DMS79 (cell line): ENCODE data around the gene DGLUCY.
A peak's percentile ranks its signal among the peaks of the same experiment; 100 is the strongest.
"Not testable (repeated sequence)": the region's sequence is repeated elsewhere in the genome, so short reads cannot be mapped to it uniquely, and the experiment has no call there.

ENCODE experiments used
- DNase-seq: peaks from one replicate; lab custom pipeline; 2025; lab: John Stamatoyannopoulos, UW

DGLUCY gene

DNA sequence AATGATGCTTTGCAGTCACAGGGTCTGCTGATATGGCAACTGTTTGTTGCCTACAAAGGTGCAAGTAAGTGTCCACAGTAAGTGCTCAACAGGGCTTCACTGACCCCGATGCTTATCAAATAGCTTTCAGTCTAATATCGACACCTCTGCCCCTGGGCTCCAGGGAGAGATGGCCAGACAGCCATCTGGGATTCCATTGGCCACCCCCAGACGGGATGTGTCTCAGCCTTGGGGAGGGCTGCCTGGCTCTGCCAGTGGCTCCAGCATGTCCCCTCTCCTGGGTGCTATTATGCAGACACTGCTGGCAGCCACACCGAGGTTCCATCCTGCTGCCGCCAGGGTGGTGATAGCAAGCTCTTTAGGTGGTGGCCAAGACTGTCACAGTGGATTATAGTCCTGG, 57.4 kb downstream of the DGLUCY start:
- no peak for DNase-seq

DNA sequence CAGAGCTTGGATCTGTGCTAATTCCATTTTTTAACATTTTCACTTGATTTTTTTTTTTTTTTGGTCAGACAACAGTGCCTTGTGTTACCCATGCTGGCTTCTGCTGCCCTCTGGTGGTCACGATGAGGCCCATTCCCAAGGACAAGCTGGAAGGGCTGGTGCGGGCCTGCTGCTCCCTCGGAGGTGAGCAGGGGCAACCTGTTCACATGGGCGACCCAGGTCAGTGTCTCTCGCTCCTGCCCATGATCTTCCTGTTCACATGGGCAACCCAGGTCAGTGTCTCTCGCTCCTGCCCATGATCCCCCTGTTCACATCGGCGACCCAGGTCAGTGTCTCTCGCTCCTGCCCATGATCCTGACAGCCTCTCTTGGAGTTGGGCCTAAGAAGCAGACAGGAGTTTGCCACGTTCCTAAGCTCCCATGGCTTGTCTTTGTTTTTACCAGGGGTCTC, 59.4 kb downstream of the DGLUCY start:
- peak; percentile 63 for DNase-seq

DNA sequence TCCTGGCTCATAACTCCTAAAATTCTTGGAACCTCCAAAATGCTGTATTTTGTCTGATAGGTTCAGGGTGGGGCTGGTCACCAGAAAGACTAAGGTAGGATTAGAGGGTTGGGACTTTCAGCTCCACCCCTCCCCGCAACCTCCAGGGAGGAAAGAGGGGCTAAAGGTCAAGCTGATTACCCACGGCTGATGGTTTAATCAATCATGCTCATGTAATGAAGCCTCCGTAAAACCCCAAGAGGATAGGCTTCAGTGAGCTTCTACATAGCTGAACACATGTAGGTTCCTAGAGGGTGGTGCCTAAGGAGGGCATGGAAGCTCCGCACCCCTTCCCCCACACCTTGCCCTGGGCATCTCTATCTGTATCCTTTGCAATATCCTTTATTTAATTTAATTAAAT, 60.0 kb downstream of the DGLUCY start:
- no peak for DNase-seq

DNA sequence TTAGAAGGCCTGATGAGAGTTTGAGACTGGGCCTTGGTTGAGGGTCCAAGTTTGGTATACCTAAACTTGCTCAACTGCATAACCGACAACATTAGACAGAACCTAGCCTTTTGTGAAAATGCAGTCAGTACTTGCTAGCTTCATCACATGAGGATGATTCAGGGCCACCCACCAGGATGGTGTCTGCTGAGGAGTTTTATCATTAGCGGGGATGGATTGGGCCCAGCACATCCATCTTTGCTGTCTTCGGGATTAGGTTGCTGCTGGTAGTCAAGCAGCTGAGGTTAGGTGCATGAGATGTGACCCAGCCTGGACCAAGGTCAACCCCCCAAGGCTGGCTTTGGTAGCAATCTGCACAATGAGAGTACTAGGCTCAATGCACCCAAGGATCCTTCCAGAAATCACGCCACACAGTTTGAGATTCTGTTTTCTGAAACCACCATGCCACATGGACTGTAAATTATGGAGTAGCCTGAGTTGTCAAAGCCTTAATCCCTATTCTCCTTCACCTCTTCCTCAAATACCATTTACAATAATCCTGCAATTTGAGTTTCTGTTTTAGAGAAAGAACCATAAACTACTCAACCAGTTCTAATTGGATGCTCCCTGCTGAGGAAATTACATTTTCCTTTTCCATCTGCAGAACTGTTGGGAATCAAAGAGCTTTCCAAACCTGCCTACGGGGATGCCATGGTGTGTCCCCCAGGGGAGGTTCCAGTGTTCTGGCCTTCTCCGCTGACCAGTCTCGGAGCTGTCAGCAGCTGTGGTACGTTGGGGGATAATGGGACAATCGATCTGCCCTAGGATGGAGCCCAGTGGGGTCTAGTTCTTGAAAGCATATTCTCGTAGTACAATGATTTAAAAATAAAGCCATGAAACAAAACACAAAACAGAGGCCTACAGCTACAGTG, 61.7 kb downstream of the DGLUCY start:
- DNase-seq, result no peak

DNA sequence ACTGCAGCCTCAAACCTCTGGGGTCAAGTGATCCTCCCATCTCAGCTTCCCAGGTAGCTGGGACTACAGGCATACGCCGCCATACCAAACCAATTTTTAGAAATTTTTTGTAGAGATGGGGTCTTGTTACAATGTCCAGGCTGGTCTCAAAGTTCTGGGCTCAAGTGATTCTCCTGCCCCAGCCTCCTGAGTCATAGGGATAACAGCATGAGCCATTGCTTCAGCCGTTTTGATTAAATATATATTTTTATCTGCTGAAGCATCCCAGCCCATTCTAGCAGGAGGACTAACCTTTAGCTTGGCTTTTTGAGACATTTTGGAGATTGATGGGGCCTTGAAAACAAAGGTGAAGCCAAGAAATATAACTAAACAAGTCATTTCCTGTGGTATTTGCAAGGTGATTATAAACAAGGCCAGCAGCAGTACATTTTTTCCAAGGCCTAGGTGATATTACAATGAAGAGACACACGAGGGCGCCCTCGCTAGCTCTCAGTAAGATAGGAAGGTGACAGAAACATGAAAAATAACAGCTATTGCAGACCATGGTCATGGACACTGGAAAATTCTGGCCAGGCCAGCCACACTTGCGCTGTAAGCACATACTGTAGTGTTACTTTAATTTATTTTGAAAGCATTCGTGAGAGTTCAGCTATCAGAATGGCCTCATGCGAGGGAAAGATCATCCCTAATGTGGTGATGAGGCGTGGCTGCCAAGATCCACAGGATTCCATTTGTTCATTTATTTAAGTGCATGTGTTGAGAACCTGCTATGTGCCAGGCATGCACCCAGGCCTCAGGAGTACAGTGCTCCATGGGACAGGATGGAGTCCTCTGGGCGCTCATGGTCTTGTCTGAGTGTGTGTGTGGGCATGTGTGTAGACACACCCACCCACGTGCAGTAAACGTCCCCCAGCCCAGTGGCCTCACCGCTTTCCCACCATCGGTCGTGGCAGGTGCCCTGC, 63.5 kb downstream of the DGLUCY start:
- DNase-seq, result peak; percentile 73

DNA sequence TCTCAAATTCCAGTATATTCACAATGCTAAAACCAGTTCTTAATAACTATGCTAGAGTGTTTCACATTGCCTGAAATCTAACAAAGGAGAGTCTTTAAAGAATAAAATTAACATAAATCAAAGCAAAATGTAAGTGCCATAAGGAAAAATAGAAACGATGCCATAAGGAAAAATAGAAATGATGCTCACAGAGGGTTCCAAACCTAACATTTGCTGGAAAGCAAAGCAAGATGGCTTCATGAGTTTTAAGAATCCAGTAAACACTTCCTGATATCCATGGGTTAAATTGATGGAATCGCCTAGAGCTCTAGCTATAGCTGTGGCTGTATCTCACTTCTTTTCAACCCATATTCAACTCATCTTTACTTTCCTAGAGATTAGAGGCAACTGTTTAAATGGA, 66.7 kb downstream of the DGLUCY start:
- no peak for DNase-seq

DNA sequence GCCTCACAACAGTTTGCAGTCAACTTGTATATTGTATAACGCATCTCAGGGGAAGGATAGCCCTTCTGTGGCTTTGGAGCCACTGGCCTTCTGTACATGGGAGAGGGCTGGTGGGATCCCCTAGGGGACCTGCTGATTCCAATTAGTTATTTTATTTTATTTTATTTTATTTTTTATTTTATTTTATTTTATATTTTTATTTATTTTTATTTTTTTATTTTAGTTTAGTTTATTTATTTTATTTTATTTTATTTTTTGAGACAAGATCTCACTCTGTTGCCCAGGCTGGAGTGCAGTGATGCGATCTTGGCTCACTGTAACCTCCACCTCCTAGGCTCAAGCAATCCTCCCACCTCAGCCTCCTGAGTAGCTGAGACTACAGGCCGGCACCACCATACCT, 68.9 kb downstream of the DGLUCY start:
- DNase-seq, result not testable (repeated sequence)

DNA sequence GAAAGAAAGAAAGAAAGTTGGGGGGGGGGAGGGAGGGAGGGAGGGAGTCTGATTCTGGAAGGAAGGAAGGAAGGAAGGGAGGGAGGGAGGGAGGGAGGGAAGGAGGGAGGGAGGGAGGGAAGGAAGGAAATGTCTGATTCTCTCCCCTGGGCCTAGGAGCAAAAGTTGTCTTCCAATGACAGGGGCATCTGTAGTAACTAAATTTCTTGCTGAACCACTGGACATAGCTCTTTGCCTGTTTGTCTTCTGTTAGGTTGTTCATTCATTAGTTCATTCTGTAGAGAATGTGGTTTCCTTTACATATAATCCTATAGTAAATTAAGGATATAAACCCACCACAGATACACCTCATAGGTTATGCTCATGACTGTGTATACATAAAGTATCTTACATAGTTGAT, 70.7 kb downstream of the DGLUCY start:
- DNase-seq, result no peak

DNA sequence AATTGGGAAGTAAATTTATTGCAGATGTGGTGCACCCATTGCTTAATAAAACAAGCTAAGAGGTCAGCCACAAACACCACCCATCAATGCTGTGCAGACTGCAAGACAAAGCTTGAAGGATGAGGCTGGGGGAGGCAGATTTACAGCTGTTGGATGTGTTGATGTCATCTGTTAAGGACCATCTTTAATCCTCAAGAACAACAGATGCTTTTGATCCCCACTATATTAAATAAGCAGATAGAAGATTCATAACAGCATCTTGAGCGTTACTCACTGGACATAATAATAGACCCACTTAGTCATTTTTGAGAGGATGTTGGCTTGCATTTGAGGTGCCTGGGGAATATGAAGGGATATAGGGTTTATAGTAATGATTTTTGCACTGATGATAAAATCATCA, 71.8 kb downstream of the DGLUCY start:
- DNase-seq, result no peak

DNA sequence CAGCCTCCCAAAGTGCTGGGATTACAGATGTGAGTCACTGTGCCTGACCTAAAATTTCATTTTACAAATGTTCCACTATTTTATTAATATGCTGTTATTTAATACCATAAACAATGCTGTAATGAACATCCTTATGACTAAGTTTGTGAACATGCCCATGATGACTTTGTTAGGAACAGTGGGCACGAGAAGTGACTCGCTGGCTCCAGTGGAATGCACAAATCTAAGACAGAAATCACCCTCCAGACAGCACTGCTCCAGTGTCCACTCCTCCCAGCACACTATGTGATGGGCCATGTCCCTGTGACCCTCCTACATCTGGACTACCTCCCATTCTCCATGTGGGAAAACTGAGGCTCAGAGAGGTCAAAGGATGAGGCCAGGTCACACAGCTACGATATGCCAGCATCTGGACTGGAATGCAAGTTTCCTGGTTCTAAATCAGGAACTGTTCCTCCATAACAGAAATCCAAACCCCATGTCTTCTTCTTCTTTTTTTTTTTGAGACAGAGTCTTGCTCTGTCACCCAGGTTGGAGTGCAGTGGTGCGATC, 72.7 kb downstream of the DGLUCY start:
- no peak for DNase-seq

DNA sequence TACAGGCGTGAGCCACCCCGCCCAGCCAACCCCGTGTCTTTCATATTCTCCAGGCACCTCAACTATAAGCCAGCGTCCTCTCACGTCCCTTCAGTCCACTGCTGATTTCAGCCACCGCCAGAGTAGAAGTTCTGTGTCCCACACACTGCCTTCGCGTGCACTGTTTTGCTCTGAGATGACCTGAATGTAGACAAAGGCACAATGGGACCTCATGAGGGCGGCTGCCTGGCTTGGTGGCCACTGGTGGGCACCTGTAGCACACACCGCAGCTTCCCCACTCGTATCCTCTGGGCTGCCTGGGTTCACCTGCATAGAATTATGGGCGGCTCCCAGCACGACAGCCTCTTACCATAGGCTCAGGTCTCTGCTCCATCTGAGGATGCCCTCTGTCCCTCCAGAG, 73.4 kb downstream of the DGLUCY start:
- DNase-seq, result no peak

DNA sequence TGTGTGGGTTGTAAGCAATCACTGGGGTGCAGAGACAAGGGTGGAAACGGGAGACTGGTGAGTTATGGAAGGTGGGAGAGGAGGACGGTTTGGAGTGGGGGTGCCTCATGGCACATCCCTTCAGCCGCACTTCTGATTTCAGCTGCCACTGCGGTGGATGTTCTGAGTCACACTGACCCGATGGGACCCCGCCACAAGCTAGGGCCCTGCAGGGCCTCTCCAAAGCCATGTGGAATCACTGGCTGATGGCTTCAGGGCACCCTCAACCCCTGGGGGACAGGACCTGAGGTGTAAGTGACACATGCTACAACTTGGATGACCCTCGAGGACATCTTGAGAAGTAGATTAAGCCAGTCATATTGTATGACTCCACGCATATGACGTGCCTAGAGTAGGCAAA, 77.0 kb downstream of the DGLUCY start:
- no peak for DNase-seq

DNA sequence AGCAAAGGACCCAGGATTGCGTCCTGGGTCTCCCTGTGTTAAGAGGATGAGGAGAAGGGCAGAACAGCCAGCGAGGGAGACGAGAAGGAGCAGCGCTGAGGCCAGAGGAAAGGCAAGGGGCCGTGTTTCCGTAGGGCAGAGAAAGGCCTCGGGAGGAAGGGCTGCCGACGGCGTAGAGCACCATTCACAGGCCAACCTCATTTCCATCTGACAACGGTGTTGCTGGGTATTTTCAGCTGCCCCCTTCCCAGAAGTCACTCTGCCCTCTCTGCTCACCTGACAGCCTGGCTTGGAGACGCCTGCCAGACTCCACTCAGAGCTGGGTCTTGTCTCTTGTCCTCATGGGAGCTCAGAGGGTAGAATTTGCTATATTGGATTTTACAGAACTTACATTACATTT, 79.2 kb downstream of the DGLUCY start:
- DNase-seq, result no peak

DNA sequence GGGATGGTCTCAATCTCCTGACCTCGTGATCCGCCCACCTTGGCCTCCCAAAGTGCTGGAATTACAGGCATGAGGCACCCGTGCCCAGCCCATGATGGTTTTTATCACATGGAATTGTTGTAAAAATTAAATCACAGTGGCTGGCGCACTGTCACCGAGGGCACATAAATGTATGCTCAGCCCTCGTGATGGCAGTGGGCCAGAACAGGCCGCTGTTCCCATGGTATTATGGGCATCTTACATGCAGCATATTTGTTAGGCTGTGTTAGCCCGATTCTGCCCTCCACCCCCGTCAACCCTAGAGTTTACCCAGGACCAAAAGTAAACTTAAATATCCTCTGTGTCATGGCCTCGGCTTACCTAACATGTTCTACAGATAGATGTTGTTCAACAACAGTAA, 82.0 kb downstream of the DGLUCY start:
- DNase-seq, result no peak

DNA sequence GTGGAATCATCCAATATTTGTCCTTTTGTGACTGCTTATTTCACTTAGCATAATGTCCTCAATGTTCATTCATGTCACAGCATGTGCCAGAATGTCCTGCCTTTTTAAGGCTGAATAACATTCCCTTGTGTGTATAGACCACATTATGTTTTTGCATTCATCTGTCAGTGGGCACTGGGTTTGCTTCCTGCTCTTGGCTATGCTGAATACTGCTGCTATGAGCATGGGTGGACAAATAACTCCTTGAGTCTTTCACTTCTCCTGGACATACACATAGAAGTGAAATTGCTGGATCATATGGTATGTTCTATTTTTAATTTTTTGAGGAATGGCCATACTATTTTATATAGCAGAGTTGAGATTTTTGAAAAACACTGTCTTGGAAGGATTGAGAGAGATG, 83.8 kb downstream of the DGLUCY start:
- DNase-seq, result no peak

DNA sequence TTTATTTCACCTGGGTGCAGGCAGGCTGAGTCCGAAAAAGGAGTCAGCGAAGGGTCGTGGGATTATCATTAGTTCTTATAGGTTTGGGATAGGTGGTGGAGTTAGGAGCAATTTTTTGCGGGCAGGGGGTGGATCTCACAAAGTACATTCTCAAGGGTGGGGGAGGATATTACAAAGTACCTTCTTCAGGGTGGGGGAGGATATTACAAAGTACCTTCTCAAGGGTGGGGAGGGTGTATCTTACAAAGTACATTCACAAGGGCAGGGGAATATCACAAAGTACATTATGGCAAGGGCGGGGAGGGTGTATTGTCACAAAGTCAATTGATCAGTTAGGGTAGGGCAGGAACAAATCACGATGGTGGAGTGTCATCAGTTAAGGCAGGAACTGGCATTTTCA, 86.9 kb downstream of the DGLUCY start:
- not testable (repeated sequence) for DNase-seq

DNA sequence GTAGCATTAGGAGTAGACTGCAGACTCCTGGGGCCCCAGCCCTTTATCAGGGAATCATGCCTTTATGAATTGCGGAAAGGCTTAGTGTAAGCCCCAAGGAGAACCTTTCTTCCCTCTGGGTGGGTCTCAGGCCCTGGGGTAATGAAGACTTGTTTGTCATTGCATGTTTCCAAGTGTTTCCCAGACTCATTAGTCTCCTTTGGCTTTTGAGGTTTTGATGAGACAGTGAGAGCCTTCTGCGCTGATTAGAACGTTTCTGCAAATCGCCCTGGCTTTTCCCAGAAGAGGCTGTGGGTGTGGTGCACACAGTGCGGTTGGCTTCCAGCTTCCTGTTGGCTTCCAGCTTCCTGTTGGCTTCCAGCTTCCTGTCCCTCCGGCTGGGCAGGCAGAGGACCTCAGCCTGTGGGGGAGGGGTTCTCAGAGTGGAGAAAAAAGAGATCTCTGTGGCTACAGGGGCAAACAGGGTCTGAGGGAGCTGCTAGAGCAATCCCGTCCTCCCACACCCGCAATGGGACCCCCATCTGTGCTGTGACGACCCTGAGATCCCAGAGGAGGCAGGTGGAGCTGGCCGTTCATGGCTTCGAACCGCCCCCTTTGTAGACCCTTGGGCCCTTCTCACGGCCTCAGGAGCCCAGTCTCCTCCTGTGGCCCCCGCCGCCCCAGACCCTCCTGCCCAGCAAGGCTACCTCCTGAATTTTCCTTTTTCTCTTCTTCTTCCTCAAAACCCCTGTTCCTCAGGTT, 88.5 kb downstream of the DGLUCY start:
- no peak for DNase-seq

DNA sequence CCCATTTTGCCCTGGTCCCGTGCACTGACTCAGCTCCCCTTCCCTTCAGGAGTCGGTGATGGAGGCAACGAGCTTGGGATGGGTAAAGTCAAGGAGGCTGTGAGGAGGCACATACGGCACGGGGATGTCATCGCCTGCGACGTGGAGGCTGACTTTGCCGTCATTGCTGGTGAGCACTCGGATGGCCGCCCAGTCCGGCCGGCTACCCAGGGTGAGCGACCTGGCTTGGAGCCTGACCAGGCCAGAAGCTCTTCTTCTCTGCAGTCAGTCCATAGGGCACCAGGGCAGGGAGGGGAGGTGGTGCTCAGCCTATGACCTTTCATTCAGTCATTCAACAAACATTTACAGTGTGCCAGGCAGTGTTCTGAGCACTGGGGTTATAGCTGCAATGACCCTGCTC, 90.8 kb downstream of the DGLUCY start:
- DNase-seq, result no peak

DNA sequence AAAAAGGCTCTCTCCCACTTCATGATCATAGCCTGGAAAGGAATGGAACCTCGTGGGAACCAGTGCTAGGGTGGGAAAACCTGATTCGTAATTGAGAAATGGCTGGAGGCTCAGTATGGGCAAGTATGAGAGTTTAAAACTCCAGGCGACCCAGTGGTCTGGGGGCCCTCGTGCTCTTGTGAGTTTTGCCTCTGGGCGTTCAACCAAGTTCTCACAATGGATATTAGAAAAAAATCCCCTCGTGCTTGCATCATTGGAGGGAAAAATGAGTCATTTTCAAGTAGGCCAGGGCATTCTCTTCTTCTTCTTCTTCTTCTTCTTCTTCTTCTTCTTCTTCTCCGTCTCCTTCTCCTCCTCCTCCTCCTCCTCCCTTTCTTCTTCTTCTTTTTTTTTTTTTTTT, 91.6 kb downstream of the DGLUCY start:
- no peak for DNase-seq

DNA sequence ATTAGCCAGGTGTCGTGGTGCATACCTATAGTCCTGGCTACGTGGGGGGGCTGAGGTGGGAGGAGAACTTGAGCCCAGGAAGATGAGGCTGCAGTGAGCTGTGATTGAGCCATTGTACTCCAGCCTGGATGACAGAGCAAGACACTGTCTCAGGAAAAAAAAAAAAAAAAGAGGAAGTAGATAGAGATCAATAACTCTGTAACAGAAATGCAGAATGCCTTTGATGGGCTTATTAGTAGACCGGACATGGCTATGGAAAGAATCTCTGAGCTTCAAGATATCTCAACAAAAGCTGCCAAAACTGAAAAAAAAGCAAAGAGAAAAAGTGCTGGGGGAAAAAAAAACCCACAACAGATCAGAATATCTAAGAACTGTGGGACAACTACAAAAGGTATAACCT, 93.1 kb downstream of the DGLUCY start:
- DNase-seq, result no peak

DNA sequence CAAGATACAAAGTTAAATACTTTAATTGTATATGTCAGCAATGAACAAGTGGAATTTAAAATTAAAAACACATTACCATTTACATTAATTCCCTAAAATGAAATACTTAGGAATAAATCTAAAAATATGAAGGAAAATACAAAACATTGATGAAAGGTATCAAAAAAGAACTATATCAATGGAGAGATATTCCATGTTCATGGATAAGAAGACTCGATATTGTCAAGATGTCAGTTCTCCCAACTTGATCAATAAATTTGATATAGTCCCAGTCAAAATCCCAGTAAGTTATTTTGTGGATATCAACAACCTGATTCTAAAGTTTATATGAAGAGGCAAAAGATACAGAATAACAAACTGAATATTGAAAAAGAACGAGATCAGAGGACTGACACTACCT, 97.1 kb downstream of the DGLUCY start:
- no peak for DNase-seq

DNA sequence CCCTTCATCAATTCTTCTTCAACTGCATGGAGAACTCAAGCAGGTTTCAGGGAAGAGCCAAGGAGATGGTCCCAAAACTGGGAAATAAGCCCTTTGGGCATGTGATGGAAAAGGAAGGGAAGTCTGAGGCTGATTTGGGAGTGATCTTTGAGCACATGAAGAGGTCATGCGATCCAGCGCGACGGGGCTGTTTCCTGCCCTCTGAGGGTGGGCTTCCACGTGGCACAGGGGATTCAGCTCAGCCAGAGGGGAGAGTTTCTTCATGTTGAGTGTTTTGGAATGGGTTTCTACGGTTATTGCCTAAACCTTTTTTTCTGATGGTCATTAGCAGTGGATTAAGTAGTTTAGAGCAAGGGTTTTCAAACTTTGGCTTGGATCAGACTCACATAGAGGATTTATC, 100.4 kb downstream of the DGLUCY start:
- DNase-seq, result no peak
